Astrocyte (in vitro differentiated cells and primary cell): ENCODE results near the gene LRG1.

ENCODE experiments used
- CTCF ChIP-seq: IDR thresholded peaks from 2 replicates; pipeline ENCODE4 v1.5.1; 2011; ENCODE audit warnings: low read depth, mild to moderate bottlenecking, inconsistent platforms, low read length, moderate library complexity; ENCODE audit not compliant: insufficient read depth
- EZH2 ChIP-seq: IDR thresholded peaks from 2 replicates; pipeline ENCODE4 v1.6.1; 2012; ENCODE audit warnings: mild to moderate bottlenecking, low read length, inconsistent platforms; ENCODE audit not compliant: insufficient read depth

- TF ChIP-seq CTCF (no peak), EZH2 (no peak)
These were observed 30.6 kb upstream of the LRG1 start for GRCh38 chr19:4570402-4570801.
